ENCODE results near the gene RNF43. TPM values are rescaled to one million over a fixed set of nuclear protein-coding genes. Genes with fewer than 3 reads are reported as not detected.

RNF43 gene
- total RNA-seq, 1 experiment from 2014 or later = not detected

Other genes with a start within 250 kb of the RNF43 start
- gene EPX, start 224.8 kb downstream of the RNF43 start, total RNA-seq (2014; rRNA removed) = not detected in 2 replicates
- 13.8 and 15.5 TPM in 2 replicates for gene MKS1, start 198.3 kb downstream of the RNF43 start, total RNA-seq (2014; rRNA removed)
- gene LPO, start 178.9 kb downstream of the RNF43 start, total RNA-seq (2014; rRNA removed) = not detected in 2 replicates
- not detected in 2 replicates for gene MPO, start 136.6 kb downstream of the RNF43 start, total RNA-seq (2014; rRNA removed)
- 0.06 and 0.11 TPM in 2 replicates for gene TSPOAP1, start 88.7 kb downstream of the RNF43 start, total RNA-seq (2014; rRNA removed)
- gene SUPT4H1, start 65.3 kb downstream of the RNF43 start, total RNA-seq (2014; rRNA removed) = 46.0 and 65.7 TPM in 2 replicates
- not detected in 2 replicates for gene HSF5, start 70.9 kb upstream of the RNF43 start, total RNA-seq (2014; rRNA removed)
- gene MTMR4, start 97.1 kb upstream of the RNF43 start, total RNA-seq (2014; rRNA removed) = 56.2 and 58.2 TPM in 2 replicates

All from LHCN-M2 (cell line).